Activated B cell treated with CpG ODN at 0.5 μM for 24 hours (primary cell): ENCODE results near the gene RGS7. TPM values are rescaled to one million over a fixed set of nuclear protein-coding genes. Genes with fewer than 3 reads are reported as not detected.
"Not testable (repeated sequence)": the region's sequence is repeated elsewhere in the genome, so short reads cannot be mapped to it uniquely, and the experiment has no call there.

Experiments
- ATAC-seq: fragments of 200-7000 bp; cut with Tn5 transposase; one replicate; pipeline ENCODE4 v1.10.0; 2021; ENCODE audit warnings: low read depth, mild to moderate bottlenecking, moderate library complexity
- CTCF ChIA-PET: fragments of 350-600 bp; sonication (Branson Sonifier 250); formaldehyde crosslinking; loops from one replicate; lab custom pipeline; 2021; ENCODE audit warnings: antibody characterized with exemption; lab: Charles Lee
- POLR2A ChIA-PET: fragments of 350-600 bp; sonication (Branson Sonifier 250); formaldehyde crosslinking; loops from one replicate; lab custom pipeline; 2021; ENCODE audit warnings: antibody characterized with exemption; lab: Charles Lee
- DNase-seq: peaks from one replicate; pipeline ENCODE4 v3.0.0; 2022
- H3K27ac Mint-ChIP-seq: one replicate; pipeline ENCODE4 v1.8.0; 2020; ENCODE audit warnings: mixed read lengths
- H3K27me3 Mint-ChIP-seq: one replicate; pipeline ENCODE4 v1.8.0; 2021; ENCODE audit warnings: mixed read lengths
- H3K36me3 Mint-ChIP-seq: one replicate; pipeline ENCODE4 v1.8.0; 2021; ENCODE audit warnings: low read depth, mixed read lengths
- H3K4me1 Mint-ChIP-seq: one replicate; pipeline ENCODE4 v1.8.0; 2021; ENCODE audit warnings: mixed read lengths
- H3K4me3 Mint-ChIP-seq: one replicate; pipeline ENCODE4 v1.8.0; 2020; ENCODE audit warnings: mild to moderate bottlenecking, mixed read lengths
- H3K9me3 Mint-ChIP-seq: one replicate; pipeline ENCODE4 v1.8.0; 2020; ENCODE audit warnings: mixed read lengths
- intact Hi-C: fragments of 100-400 bp; cut with micrococcal nuclease; formaldehyde crosslinking; loops from one replicate; pipeline ENCODE4 v1.15.1; 2024
- total RNA-seq: library from RNA; stranded (reverse); gene quantifications from 2 replicates; pipeline ENCODE4 v1.2.3, GENCODE V29; 2022
- TF ChIP-seq, protein P1 (sequence below): fragments of 200-600 bp; IDR thresholded peaks from one replicate; pipeline ENCODE4 v1.8.0; 2022; ENCODE audit warnings: antibody characterized with exemption, mild to moderate bottlenecking

Gene RGS7
- total RNA-seq, 1 donor from 2014 or later = 0.49 TPM

DNA sequence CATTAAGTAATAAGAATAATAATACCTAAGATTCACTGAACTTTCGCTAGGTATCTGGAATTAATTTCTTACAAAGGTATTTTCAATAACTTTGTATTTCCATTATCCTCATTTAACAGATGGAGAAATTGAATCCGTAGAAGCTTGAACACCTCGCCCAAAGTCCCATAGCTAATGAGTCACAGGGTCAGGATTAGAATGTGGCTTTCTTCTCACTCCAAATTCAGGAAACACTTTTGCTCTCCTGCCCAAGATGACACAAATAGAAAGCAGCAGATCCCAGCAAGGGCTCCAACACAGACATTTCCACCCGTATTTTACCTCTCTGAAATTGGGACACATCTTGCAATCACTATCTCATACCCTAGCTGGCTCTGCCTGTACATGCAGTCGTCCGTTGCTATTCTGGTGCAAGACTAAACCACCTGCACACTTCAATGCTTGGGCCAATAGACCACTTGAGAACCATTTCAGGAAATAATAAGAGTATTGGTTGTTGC, 619.2 kb downstream of the RGS7 start:
- CTCF ChIA-PET = no interaction called here
- no peak for ATAC-seq
- intact Hi-C loops = no loop called here
- POLR2A ChIA-PET = no interaction called here
- TF ChIP-seq, protein P1, sequence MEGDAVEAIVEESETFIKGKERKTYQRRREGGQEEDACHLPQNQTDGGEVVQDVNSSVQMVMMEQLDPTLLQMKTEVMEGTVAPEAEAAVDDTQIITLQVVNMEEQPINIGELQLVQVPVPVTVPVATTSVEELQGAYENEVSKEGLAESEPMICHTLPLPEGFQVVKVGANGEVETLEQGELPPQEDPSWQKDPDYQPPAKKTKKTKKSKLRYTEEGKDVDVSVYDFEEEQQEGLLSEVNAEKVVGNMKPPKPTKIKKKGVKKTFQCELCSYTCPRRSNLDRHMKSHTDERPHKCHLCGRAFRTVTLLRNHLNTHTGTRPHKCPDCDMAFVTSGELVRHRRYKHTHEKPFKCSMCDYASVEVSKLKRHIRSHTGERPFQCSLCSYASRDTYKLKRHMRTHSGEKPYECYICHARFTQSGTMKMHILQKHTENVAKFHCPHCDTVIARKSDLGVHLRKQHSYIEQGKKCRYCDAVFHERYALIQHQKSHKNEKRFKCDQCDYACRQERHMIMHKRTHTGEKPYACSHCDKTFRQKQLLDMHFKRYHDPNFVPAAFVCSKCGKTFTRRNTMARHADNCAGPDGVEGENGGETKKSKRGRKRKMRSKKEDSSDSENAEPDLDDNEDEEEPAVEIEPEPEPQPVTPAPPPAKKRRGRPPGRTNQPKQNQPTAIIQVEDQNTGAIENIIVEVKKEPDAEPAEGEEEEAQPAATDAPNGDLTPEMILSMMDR = no peak
- no peak for DNase-seq
- peaks cover 2% of the 10 kb centered on the region for H3K9me3 Mint-ChIP-seq
- no peaks in the 10 kb centered on the region for H3K27me3 Mint-ChIP-seq
- H3K4me1 Mint-ChIP-seq = no peaks in the 10 kb centered on the region
- no peak overlapping the region for H3K27ac Mint-ChIP-seq
- H3K4me3 Mint-ChIP-seq = no peak overlapping the region
- no peaks in the 10 kb centered on the region for H3K36me3 Mint-ChIP-seq

DNA sequence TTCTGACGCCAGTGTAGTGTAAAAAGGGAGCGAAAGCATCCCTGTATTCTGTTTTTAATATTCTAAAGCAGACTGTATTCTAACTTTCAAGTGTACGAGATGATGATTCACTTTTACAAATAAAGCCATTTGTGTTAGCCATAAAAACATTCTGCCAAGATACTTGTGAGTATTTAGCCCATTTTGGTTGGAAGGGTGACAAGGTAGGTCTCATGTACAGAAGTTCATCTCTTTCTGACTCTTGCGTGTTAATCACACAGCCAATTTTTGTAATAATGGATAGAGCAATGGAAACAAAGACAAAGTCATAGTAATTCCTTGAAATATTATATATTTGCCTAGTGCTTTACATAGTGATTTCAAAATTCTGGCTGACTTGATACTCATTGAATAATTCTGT, 619.7 kb downstream of the RGS7 start:
- Mint-ChIP-seq H3K4me1 (no peaks in the 10 kb centered on the region), H3K36me3 (no peaks in the 10 kb centered on the region), H3K4me3 (no peak overlapping the region), H3K27me3 (no peaks in the 10 kb centered on the region), H3K27ac (no peak overlapping the region), H3K9me3 (peaks cover 2% of the 10 kb centered on the region)
- intact Hi-C loops = no loop called here
- ATAC-seq (no peak), DNase-seq (no peak)
- TF ChIP-seq, protein P1 = no peak
- CTCF ChIA-PET = no interaction called here
- POLR2A ChIA-PET = no interaction called here

DNA sequence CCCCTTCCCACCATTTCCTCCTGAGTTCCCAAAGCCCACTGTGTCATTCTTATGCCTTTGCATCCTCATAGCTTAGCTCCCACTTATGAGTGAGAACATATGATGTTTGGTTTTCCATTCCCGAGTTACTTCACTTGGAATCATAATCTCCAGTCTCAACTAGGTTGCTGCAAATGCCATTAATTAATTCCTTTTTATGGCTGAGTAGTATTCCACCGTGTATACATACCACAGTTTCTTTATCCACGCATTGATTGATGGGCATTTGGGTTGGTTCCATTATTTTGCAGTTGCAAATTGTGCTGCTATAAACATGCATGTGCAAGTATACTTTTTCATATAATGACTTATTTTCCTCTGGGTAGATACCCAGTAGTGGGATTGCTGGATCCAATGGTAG, 622.3 kb downstream of the RGS7 start:
- H3K4me1 Mint-ChIP-seq, H3K36me3 Mint-ChIP-seq, ATAC-seq, H3K27ac Mint-ChIP-seq, CTCF ChIA-PET, POLR2A ChIA-PET, H3K4me3 Mint-ChIP-seq, H3K27me3 Mint-ChIP-seq, H3K9me3 Mint-ChIP-seq, DNase-seq: not testable (repeated sequence)
- intact Hi-C loops = loop anchor here (5.0 kb wide), 3 partner anchors 893 to 1718 kb away; no protein-coding TSS in a partner anchor

DNA sequence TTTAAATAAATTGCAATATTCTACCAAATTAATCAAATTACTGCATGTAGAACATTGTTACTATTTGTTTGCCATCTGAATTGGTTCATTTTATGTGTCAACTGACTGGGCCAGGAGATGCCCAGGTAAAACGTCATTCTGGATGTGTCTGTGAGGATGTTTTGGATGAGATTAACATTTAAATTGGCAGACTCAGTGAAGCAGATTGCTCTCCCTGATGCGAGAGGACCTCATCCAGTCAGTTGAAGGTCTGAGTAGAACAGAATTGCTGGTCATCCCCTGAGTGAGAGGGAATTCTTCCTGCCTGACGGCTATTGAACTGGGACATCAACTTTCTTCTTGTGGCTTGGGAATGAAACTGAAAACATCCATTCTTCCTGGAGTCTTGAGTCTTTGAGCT, 623.0 kb downstream of the RGS7 start:
- H3K9me3 Mint-ChIP-seq = peaks cover 2% of the 10 kb centered on the region
- intact Hi-C loops = loop anchor here (5.0 kb wide), 3 partner anchors 893 to 1718 kb away; no protein-coding TSS in a partner anchor
- TF ChIP-seq, protein P1 = no peak
- ATAC-seq (no peak), DNase-seq (no peak)
- ChIA-PET CTCF (no interaction called here), POLR2A (no interaction called here)
- no peak overlapping the region for H3K4me3 Mint-ChIP-seq
- no peaks in the 10 kb centered on the region for H3K27me3 Mint-ChIP-seq
- no peaks in the 10 kb centered on the region for H3K36me3 Mint-ChIP-seq
- H3K4me1 Mint-ChIP-seq = no peaks in the 10 kb centered on the region
- H3K27ac Mint-ChIP-seq = no peak overlapping the region

DNA sequence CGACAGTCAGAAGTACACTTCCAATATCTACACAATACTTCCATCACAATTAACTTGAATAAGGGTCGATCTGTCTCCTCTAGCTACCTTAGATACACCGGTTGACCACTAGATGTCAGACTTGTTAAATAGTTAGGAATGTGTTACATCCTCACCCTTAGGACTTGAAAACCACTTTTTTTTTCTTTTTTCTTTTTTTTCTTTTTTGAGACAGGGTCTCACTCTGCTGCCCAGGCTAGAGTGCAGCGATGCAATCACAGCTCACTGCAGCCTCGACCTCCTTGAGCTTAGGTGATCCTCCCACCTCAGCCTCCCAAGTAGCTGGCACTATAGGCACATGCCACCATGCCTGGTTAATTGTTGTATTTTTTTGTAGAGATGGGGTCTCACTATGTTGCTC, 624.6 kb downstream of the RGS7 start:
- H3K4me1 Mint-ChIP-seq = no peaks in the 10 kb centered on the region
- CTCF ChIA-PET = interaction anchor here (0.9 to 1.9 kb wide), 6 partner anchors 9 to 753 kb away, joined by 3 to 6 read pairs (median 4); no protein-coding TSS in a partner anchor
- no peak overlapping the region for H3K4me3 Mint-ChIP-seq
- no peaks in the 10 kb centered on the region for H3K27me3 Mint-ChIP-seq
- H3K36me3 Mint-ChIP-seq = no peaks in the 10 kb centered on the region
- no peak for DNase-seq
- TF ChIP-seq, protein P1 = no peak
- POLR2A ChIA-PET = no interaction called here
- intact Hi-C loops = loop anchor here (1.0 to 5.0 kb wide), 4 partner anchors 768 to 1720 kb away; no protein-coding TSS in a partner anchor
- ATAC-seq = no peak
- peaks cover 2% of the 10 kb centered on the region for H3K9me3 Mint-ChIP-seq
- no peak overlapping the region for H3K27ac Mint-ChIP-seq

Other genes starting within 250 kb of the RGS7 start
- 56.0 and 58.3 TPM in 2 replicates for gene FH, start 162.6 kb upstream of the RGS7 start, total RNA-seq
- gene KMO, start 175.2 kb upstream of the RGS7 start, total RNA-seq = 44.8 and 53.6 TPM in 2 replicates